Activated CD4-positive, alpha-beta T cell treated with anti-CD3 and anti-CD28 coated beads for 4 hours (primary cell): ENCODE measurements around the gene IFI30.
"Not testable (repeated sequence)": the region's sequence is repeated elsewhere in the genome, so short reads cannot be mapped to it uniquely, and the experiment has no call there.

Experiments
- DNase-seq, 2 donors: peaks; one replicate each; pipeline ENCODE4 v3.0.0-alpha.2; 2020

Gene IFI30

DNA sequence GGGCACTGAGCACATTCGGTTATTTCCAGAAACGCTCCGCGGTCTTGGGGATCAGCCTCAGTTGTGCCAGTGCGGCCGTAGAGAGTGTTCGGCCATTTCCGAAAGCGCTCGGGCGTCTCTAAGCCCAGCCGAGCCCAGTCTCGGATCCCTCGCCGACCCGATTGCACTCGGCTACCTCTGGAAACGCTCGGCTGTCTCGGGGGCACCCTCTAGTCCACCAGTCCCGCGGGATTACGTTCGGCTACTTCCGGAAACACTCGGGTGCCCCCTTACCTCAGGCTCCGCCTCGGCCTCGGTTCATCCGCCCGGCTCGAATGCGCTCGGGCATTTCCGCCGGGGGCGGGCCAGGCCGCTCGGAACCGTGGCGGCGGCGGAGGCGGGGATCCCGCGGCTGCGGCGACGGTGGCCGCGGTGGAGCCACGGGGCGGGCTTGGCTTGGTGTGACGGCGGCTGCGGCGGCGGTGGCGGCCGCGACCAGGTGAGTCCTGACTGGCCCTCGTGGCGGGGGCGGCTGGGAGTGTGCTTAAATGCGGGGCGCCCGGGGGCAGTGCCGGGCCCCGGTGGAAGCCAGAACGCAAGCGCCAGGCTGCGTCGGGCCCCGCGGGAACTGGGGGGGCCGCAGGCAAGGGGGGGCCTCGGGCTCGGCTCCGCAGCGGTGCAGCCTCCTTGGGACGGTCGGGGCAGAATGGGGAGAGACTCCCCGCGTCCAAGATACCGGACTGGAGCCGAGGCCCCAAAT, 20.6 kb upstream of the IFI30 start, which contains the start of gene PIK3R2:
Gene PIK3R2, plus strand, starts transcription at position 347 of the 739 bp plus-strand sequence. CDS start 2,717 bp downstream, outside the sequence.
- DNase-seq = peak; percentile 98 to 99

DNA sequence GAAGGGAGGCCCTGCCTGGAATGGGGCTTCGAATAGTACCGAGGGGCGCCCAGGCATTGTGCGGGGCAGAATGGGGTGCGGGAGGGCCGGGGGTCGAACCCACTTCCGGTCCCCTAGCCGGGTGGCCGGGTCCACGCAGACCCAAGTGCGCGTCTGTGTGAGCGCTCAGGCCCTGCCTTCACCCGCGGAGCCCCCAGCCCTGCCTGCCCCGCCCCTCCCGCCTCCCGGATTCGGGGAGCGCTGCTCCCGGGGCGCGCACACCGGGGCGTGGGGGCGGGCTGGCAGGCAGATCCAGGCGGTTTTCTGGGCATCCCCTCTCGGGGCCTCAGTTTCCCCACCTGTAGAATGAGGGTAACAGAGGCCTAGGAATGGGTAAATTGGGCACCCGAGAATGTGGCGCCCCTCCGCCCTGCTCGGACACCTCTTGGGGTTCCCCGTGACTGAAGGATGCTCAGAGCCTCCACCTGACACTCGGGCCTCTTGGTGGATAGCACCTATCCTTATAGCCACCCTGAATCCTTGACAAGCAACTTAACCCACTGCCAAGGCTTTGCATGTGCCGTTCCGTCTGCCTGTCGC, 20.0 kb upstream of the IFI30 start:
- peak in 1 of 2 donors; percentile 40 for DNase-seq

DNA sequence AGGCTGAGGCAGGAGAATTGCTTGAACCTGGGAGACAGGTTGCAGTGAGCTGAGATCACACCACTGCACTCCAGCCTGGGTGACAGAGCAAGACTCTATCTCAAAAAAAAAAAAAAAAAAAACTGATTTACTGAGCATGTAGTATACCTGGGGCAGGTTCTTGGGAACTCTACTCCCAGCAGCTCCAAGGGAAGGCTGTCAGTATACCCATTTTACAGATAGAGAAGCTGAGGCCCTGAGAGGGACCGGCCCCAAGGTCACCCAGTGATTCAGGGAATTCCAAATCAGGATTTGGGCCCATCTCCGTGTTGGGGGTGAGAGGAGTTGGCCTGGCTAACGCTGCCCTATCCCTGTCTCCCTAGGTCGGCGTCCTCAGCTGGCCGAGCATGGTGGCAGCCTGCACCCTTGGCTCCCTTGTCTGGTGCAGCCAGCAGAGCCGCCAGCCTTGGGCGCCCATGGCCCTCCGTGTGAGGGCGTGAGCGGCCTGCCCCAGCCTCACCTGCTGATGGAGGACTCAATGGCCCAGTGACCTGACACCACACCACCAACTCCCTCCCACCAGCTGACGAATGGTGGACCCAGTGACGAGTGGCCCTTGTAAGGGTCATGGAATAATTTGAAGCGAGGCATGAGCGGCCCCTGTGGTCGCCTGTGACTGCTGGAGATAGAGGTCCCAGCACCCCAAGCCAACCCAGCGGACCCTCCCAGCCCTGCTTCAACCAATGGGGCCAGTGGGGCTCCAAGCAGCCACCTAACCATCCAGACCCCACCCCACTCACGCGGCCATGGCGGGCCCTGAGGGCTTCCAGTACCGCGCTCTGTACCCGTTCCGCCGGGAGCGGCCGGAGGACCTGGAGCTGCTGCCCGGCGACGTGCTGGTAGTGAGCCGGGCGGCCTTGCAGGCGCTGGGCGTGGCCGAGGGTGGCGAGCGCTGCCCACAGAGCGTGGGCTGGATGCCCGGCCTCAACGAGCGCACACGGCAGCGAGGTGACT, 18.2 kb upstream of the IFI30 start:
- no peak for DNase-seq

- DNase-seq = no peak
Observed at GRCh38 chr19:18156268-18156667, 17.3 kb upstream of the IFI30 start.

GRCh38 chr19:18156841-18157464, 16.7 kb upstream of the IFI30 start:
- DNase-seq = no peak

GRCh38 chr19:18157465-18158063, 16.0 kb upstream of the IFI30 start:
- no peak for DNase-seq

GRCh38 chr19:18158467-18158866, 15.1 kb upstream of the IFI30 start:
- no peak for DNase-seq

DNA sequence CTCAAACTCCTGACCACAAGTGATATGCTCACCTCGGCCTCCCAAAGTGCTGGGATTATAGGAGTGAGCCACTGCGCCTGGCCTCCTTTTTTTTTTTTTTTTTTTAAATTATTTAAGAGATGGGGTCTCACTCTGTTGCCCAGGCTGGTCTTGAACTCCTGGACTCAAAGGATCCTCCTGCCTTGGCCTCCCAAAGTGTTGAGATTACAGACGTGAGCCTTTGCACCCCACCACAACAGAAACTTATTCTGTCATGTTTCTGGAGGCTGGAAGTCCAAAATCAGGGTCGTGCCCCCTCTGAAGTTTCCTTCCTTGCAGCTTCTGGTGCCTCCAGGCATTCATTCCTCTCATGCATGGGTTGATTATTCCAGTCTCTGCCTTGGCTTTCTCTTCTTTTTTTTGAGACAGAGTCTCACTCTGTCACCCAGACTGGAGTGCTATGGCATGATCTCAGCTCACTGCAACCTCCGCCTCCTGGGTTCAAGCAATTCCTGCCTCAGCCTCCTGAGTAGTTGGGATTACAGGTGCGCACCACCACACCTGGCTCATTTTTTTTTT, 14.5 kb upstream of the IFI30 start:
- not testable (repeated sequence) for DNase-seq

GRCh38 chr19:18159810-18160209, 13.8 kb upstream of the IFI30 start:
- no peak for DNase-seq

- no peak for DNase-seq
Observed at GRCh38 chr19:18160493-18160970, 13.1 kb upstream of the IFI30 start.

DNA sequence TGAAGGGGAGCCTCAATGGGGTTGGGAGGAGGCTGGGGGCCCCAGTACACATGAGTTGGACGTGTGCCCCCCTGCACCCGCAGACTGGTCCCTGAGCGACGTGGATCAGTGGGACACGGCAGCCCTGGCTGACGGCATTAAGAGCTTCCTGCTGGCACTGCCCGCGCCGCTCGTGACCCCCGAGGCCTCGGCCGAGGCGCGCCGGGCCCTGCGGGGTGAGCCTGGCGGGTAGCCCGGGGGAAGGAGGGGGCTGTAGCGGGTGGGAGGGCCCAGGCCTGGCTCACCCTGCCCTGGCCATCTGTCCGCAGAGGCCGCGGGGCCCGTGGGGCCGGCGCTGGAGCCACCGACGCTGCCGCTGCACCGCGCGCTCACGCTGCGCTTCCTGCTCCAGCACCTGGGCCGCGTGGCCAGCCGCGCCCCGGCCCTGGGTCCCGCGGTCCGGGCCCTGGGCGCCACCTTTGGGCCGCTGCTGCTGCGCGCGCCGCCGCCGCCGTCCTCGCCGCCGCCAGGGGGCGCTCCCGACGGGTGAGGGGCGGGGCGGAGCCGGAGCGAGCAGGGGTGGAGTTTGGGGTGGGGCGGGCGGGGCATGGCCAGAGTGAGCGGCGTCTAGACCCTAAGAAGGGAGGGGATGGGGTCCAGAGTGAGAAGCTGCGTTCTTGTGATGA, 12.5 kb upstream of the IFI30 start:
- DNase-seq = peak; percentile 74 to 77

DNA sequence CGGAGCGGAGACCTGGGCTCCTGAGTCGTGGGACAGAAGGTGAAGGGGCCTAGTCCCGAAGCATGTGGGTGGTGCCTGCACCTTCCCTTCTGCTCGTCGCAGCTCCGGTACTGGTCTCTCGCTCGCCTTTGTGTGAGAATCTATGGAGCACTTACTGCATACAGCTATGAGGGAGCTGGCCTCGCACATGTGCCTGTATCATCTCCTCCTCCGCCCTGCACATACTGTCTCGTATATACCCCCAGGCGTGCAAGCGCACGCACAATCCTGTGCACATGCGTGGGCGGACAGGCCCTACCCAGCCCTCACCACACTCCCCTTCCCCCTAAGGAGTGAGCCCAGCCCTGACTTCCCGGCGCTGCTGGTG, 12.0 kb upstream of the IFI30 start:
- DNase-seq = no peak

GRCh38 chr19:18164072-18164471, 9.5 kb upstream of the IFI30 start:
- no peak for DNase-seq

- DNase-seq = no peak
Observed at GRCh38 chr19:18165794-18166544, 7.6 kb upstream of the IFI30 start.

DNA sequence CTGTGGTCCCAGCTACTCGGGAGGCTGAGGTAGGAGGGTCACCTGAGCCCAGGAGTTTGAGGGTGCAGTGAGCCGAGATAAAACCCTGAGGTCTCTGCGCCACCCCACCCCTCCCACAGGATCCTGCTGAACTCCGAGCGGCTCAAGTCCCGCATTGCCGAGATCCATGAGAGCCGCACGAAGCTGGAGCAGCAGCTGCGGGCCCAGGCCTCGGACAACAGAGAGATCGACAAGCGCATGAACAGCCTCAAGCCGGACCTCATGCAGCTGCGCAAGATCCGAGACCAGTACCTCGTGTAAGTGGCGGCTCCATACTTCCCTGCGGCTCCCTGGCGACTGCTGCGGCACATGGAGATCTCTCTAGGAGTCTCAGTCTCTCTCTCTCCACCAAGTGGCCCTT, 6.6 kb upstream of the IFI30 start:
- DNase-seq = no peak

DNA sequence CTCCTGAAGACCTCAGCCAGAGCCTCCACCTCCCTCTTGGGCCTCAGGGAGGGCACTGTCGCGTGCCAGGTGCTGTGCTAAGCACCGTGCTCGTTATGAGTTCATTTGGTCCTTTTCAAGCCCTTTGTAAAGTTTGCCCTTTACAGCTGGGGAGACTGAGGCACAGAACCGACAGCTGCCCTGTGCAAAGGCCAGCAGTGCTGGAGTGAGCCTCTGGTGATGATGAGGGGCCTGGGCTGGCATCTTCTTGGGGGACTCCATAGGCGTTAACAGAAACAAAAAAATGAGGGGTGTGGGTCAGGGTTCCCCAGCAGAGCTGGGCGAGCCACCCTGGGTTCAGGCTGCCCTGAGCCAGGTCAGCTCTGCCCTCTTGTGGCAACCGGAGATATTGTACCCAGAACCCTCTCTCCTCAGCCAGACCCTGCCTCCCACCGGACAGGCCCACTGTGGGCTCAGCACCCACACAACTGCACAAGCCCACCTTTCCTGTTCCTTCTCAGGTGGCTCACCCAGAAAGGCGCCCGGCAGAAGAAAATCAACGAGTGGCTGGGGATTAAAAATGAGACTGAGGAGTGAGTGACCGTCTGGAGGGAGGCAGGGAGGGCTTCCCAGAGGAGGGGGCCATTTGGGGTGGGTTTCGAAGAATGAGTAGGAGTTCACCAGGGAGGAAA, 5.5 kb upstream of the IFI30 start:
- DNase-seq = peak; percentile 48 to 60

- no peak for DNase-seq
Observed at GRCh38 chr19:18168673-18169381, 4.8 kb upstream of the IFI30 start.

DNA sequence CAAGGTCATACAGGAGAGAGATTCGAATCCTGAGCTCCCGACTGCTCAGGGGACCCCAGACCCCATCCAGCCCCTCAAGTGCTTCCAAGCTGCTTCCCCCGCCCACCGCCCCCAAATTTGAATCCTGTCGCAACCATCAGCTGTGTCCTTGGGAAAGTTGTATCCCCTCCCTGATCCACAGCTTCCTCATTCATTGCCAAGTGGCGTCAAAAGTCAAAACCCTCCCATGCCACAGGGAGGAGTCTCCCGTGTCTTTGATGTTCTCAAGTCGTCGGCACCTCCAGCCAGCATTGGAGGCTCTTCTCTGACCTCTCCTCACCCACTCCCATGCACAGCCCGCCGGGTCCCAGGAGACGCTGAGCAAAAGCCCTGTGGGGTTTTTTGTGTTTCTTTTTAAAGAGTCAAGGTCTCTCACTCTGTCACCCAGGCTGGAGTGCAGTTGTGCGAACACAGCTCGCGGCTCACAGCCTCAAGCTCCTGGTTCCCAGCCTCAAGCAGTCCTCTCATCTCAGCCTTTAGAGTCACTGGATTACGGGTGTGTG, 2.8 kb upstream of the IFI30 start:
- DNase-seq = no peak
